Loucy (cell line): ENCODE data around the gene ABCB6.

Experiments
- EZH2phosphoT487 ChIP-seq: fragments of 200-600 bp; IDR thresholded peaks from 2 replicates; pipeline ENCODE4 v1.6.1; 2018; ENCODE audit warnings: antibody characterized with exemption, mild to moderate bottlenecking, moderate library complexity, borderline replicate concordance
- TF ChIP-seq, protein P1 (sequence below): fragments of 200-600 bp; sonication (generic); conservative IDR thresholded peaks from 2 replicates; pipeline ENCODE4 v1.5.1; 2014; ENCODE audit warnings: mild to moderate bottlenecking, antibody characterized with exemption, low read length

DNA sequence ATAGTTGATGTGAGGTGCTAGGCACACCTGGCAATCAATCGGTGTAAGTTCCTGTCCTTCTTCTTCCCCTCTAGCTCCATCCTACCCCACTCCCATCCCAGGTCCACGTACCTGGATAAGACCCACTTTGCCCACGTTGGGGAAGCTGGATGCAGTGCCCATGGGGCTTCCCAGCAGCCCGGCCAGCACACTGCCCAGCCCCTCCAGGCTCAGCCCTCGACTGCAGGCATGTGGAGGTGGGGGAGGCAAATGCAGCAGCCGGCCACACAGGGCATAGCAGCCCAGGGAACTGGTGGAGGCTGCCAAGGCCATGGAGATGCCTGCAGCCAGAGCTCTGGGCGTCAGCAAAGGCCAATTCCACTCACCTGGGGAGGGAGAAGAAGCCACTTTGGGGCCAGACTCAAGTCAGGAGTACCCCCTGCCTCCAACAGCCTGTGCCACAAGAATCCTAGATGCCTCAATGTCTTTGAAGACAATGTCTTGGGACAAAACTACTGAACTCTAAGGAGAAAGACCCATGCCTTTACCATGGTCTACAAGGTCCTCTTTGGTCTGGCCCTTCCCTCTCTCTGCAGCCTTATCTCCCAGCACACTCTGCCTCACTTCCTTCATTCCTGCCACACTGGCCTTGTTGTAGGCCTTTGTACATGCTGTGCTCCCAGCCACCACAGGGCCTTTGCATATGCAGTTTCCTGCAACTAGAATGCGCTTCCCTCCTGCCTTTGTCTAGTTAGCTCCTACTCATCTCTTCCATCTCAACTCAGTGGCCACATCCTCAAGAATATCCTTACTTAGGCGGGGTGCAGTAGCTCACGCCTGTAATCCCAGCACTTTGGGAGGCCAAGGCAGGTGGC is 53.5 kb downstream of the ABCB6 start:
- TF ChIP-seq, protein P1, sequence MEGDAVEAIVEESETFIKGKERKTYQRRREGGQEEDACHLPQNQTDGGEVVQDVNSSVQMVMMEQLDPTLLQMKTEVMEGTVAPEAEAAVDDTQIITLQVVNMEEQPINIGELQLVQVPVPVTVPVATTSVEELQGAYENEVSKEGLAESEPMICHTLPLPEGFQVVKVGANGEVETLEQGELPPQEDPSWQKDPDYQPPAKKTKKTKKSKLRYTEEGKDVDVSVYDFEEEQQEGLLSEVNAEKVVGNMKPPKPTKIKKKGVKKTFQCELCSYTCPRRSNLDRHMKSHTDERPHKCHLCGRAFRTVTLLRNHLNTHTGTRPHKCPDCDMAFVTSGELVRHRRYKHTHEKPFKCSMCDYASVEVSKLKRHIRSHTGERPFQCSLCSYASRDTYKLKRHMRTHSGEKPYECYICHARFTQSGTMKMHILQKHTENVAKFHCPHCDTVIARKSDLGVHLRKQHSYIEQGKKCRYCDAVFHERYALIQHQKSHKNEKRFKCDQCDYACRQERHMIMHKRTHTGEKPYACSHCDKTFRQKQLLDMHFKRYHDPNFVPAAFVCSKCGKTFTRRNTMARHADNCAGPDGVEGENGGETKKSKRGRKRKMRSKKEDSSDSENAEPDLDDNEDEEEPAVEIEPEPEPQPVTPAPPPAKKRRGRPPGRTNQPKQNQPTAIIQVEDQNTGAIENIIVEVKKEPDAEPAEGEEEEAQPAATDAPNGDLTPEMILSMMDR = no peak
- no peak for TF ChIP-seq EZH2phosphoT487
